ENCODE data around the gene NUBP1.

The NUBP1 gene

DNA sequence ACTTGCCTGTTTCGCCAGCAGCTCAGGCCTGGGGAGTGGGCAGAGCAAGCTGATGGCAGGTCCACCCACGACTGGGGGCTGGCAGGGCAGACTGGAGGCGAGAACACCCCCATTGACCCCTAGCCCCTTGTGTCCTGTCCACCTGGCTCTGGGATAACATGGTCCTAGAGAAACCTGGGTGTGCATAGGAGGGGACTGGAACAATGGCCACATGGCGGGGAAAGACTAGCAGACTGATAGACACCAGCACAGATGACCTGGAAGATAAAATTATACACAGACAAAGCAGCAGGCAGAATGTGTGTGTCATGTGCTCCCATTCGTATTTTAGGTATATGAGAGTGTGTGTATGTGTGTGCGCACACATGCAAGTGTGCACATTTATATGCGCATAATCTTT, 23.5 kb downstream of the NUBP1 start:
- Histone ChIP-seq H3K4me3 (ENCODE audit: low read length) (no peak overlapping the region), H3K4me1 (ENCODE audit: control insufficient read depth, low read length) (no peaks in the 10 kb centered on the region), H3K36me3 (ENCODE audit: control insufficient read depth, low read length) (peaks cover 36% of the 10 kb centered on the region), H4K20me1 (ENCODE audit: control insufficient read depth, insufficient read depth, low read depth, low read length) (no peaks in the 10 kb centered on the region), H3K9me2 (replicated peaks; ENCODE audit: control insufficient read depth, low read length) (no peaks in the 10 kb centered on the region), H3K79me2 (ENCODE audit: control insufficient read depth, low read length) (no peaks in the 10 kb centered on the region), H3F3A (ENCODE audit: control insufficient read depth, insufficient read depth) (no peaks in the 10 kb centered on the region), H3K9me3 (ENCODE audit: control insufficient read depth, insufficient read depth, low read length) (no peaks in the 10 kb centered on the region), H3K27ac (ENCODE audit: low read depth, low read length) (no peak overlapping the region), H3K4me2 (ENCODE audit: low read length) (no peak overlapping the region), H3K27me3 (ENCODE audit: control insufficient read depth, low read length) (no peaks in the 10 kb centered on the region)
- TF ChIP-seq, protein P1, sequence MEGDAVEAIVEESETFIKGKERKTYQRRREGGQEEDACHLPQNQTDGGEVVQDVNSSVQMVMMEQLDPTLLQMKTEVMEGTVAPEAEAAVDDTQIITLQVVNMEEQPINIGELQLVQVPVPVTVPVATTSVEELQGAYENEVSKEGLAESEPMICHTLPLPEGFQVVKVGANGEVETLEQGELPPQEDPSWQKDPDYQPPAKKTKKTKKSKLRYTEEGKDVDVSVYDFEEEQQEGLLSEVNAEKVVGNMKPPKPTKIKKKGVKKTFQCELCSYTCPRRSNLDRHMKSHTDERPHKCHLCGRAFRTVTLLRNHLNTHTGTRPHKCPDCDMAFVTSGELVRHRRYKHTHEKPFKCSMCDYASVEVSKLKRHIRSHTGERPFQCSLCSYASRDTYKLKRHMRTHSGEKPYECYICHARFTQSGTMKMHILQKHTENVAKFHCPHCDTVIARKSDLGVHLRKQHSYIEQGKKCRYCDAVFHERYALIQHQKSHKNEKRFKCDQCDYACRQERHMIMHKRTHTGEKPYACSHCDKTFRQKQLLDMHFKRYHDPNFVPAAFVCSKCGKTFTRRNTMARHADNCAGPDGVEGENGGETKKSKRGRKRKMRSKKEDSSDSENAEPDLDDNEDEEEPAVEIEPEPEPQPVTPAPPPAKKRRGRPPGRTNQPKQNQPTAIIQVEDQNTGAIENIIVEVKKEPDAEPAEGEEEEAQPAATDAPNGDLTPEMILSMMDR (IDR thresholded peaks at IDR 0.05; ENCODE audit: low read depth, low read length, poor library complexity, severe bottlenecking) = no peak
- no peak for TF ChIP-seq EZH2phosphoT487 (IDR thresholded peaks at IDR 0.05; ENCODE audit: borderline replicate concordance, low read length)

DNA sequence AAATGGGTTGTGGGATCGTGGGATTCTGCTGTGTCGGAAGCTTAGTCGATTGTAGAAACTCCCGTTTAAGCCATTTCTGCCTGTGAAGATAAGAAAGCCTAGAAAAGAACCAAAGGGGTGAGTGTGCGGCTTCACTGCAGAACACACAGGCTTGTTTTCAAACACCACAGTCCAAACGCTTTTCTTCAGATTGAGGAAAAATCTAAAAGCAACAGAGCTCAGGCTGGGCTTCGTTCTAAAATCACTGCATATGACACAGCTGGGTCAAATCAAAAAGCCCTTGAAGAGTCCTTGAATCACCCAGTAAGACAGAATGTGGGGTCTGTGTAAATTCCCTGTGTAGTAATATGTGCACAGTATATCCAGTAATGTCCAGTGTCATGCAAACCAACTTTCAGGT, 25.7 kb downstream of the NUBP1 start:
- TF ChIP-seq EZH2phosphoT487 (IDR thresholded peaks at IDR 0.05; ENCODE audit: borderline replicate concordance, low read length) = no peak
- TF ChIP-seq, protein P1 (IDR thresholded peaks at IDR 0.05; ENCODE audit: low read depth, low read length, poor library complexity, severe bottlenecking) = no peak
- no peak overlapping the region for H3K4me2 ChIP-seq (ENCODE audit: low read length)
- no peaks in the 10 kb centered on the region for H3K9me3 ChIP-seq (ENCODE audit: control insufficient read depth, insufficient read depth, low read length)
- no peaks in the 10 kb centered on the region for H3K9me2 ChIP-seq (replicated peaks; ENCODE audit: control insufficient read depth, low read length)
- peaks cover 1% of the 10 kb centered on the region; the same call in 1 of the 2 replicates for H3K27me3 ChIP-seq (ENCODE audit: control insufficient read depth, low read length)
- H3K4me3 ChIP-seq (ENCODE audit: low read length) = no peak overlapping the region
- no peaks in the 10 kb centered on the region for H4K20me1 ChIP-seq (ENCODE audit: control insufficient read depth, insufficient read depth, low read depth, low read length)
- no peaks in the 10 kb centered on the region for H3K79me2 ChIP-seq (ENCODE audit: control insufficient read depth, low read length)
- no peaks in the 10 kb centered on the region for H3K4me1 ChIP-seq (ENCODE audit: control insufficient read depth, low read length)
- no peaks in the 10 kb centered on the region for H3F3A ChIP-seq (ENCODE audit: control insufficient read depth, insufficient read depth)
- no peak overlapping the region for H3K27ac ChIP-seq (ENCODE audit: low read depth, low read length)
- peaks cover 14% of the 10 kb centered on the region for H3K36me3 ChIP-seq (ENCODE audit: control insufficient read depth, low read length)

DNA sequence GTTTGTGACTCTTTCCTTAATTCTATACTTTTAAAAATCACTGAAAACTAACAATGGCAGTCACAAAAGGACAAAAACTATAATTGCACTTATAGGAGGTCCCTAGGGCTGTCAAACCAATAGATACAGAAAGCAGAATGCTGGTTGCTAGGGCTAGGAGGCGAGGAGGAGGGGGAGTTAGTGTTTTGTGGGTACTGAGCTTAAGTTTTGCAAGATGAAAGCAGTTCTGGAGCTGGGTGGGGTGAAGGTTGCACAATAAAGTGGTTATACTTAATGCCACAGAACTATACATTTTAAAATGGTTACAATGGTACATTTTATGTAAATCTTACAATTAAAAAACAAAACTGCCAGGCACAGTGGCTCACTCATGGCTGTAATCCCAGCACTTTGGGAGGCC, 27.3 kb downstream of the NUBP1 start:
- H3K27ac ChIP-seq (ENCODE audit: low read depth, low read length) = no peak overlapping the region
- no peaks in the 10 kb centered on the region for H3K9me2 ChIP-seq (replicated peaks; ENCODE audit: control insufficient read depth, low read length)
- no peaks in the 10 kb centered on the region for H3K9me3 ChIP-seq (ENCODE audit: control insufficient read depth, insufficient read depth, low read length)
- no peaks in the 10 kb centered on the region for H4K20me1 ChIP-seq (ENCODE audit: control insufficient read depth, insufficient read depth, low read depth, low read length)
- H3K4me1 ChIP-seq (ENCODE audit: control insufficient read depth, low read length) = peaks cover 9% of the 10 kb centered on the region
- H3K27me3 ChIP-seq (ENCODE audit: control insufficient read depth, low read length) = peaks cover 13% of the 10 kb centered on the region
- no peak overlapping the region for H3K4me3 ChIP-seq (ENCODE audit: low read length)
- no peaks in the 10 kb centered on the region for H3K79me2 ChIP-seq (ENCODE audit: control insufficient read depth, low read length)
- H3K36me3 ChIP-seq (ENCODE audit: control insufficient read depth, low read length) = peaks cover 11% of the 10 kb centered on the region; the same call in 1 of the 2 replicates
- no peak for TF ChIP-seq EZH2phosphoT487 (IDR thresholded peaks at IDR 0.05; ENCODE audit: borderline replicate concordance, low read length)
- TF ChIP-seq, protein P1 (IDR thresholded peaks at IDR 0.05; ENCODE audit: low read depth, low read length, poor library complexity, severe bottlenecking) = no peak
- H3F3A ChIP-seq (ENCODE audit: control insufficient read depth, insufficient read depth) = no peaks in the 10 kb centered on the region
- no peak overlapping the region for H3K4me2 ChIP-seq (ENCODE audit: low read length)
